A549 (cell line): ENCODE data around the gene NIPBL. TPM values are rescaled to one million over a fixed set of nuclear protein-coding genes. Genes with fewer than 3 reads are reported as not detected.
"Not testable (repeated sequence)": the region's sequence is repeated elsewhere in the genome, so short reads cannot be mapped to it uniquely, and the experiment has no call there.

Source experiments
- ATAC-seq, 2 experiments: fragments of 200-7000 bp in 1 of 2; fragments of >200 bp in 1 of 2; cut with Nextera tagmentation in 1 of 2; cut with Tn5 transposase in 1 of 2; 3 replicates each; pipeline versions ENCODE4 v1.8.0 to v1.9.1; 2018 to 2020; ENCODE audit warnings: mild to moderate bottlenecking in 1 of 2, moderate library complexity in 1 of 2
- CTCF ChIA-PET: fragments of 300-600 bp; sonication (Branson Sonifier 250); formaldehyde crosslinking; extraction: SDS; loops from one replicate; lab custom pipeline; 2021; ENCODE audit warnings: antibody characterized with exemption, inconsistent platforms; lab: Yijun Ruan, JAX
- POLR2A ChIA-PET: fragments of 350-600 bp; formaldehyde crosslinking; extraction: SDS; loops from one replicate; lab custom pipeline; 2021; ENCODE audit warnings: antibody characterized with exemption, inconsistent platforms; lab: Yijun Ruan, JAX
- DNase-seq, 2 experiments: peaks; one replicate each; pipeline versions ENCODE4 v3.0.0 to v3.0.0-alpha.2; 2011 to 2016; ENCODE audit warnings: low read depth in 1 of 2, low spot score in 1 of 2
- FAIRE-seq: peaks from 2 replicates; lab custom pipeline; 2011; peaks lifted over from hg19 to GRCh38; lab: Jason Lieb, UNC
- H3K27ac ChIP-seq, 2 experiments: fragments of >200 bp; sonication (Bioruptor Twin); formaldehyde crosslinking; 3 replicates each; pipeline ENCODE4 v1.5.1; 2016 to 2017
- H3K4me1 ChIP-seq: fragments of >200 bp; sonication (Bioruptor Twin); formaldehyde crosslinking; 3 replicates; pipeline ENCODE4 v1.6.1; 2016
- H3K4me2 ChIP-seq: fragments of >200 bp; sonication (Bioruptor Twin); formaldehyde crosslinking; 3 replicates; pipeline ENCODE4 v1.6.1; 2016
- H3K4me3 ChIP-seq: fragments of >200 bp; sonication (Bioruptor Twin); formaldehyde crosslinking; 3 replicates; pipeline ENCODE4 v1.5.1; 2016
- H3K9me3 ChIP-seq: fragments of >200 bp; sonication (Bioruptor Twin); formaldehyde crosslinking; 3 replicates; pipeline ENCODE4 v1.6.1; 2016
- BHLHE40 ChIP-seq: IDR thresholded peaks from 2 replicates; pipeline ENCODE4 v1.6.1; 2012; ENCODE audit warnings: low read depth, low read length, inconsistent platforms
- EHMT2 ChIP-seq: fragments of 200-600 bp; sonication (generic); IDR thresholded peaks from 2 replicates; pipeline ENCODE4 v1.6.1; 2016; ENCODE audit warnings: antibody characterized with exemption, low read depth, mild to moderate bottlenecking, moderate library complexity
- FOSL2 ChIP-seq, 2 experiments: fragments of 450-650 bp in 1 of 2; fragments of >200 bp in 1 of 2; sonication (Bioruptor Twin) in 1 of 2; formaldehyde crosslinking; IDR thresholded peaks; 2 replicates each; pipeline versions ENCODE4 v1.5.0 to v1.6.1; 2016 to 2020; ENCODE audit warnings: mild to moderate bottlenecking in 1 of 2, moderate library complexity in 1 of 2
- HDAC2 ChIP-seq: fragments of 200-600 bp; sonication (generic); IDR thresholded peaks from 2 replicates; pipeline ENCODE4 v1.6.1; 2016
- HOXB13 ChIP-seq: fragments of 250-450 bp; sonication (Bioruptor Pico); IDR thresholded peaks from 2 replicates; pipeline ENCODE4 v1.5.0; 2020; ENCODE audit warnings: low read depth, mild to moderate bottlenecking, moderate library complexity
- JUN ChIP-seq, 2 experiments: fragments of >200 bp; sonication (Bioruptor Twin); formaldehyde crosslinking; IDR thresholded peaks; 2 replicates in 1 of 2; 3 replicates in 1 of 2; pipeline ENCODE4 v1.6.1; 2016 to 2017
- MAFK ChIP-seq: fragments of 450-650 bp; IDR thresholded peaks from 2 replicates; pipeline ENCODE4 v1.6.1; 2014; ENCODE audit not compliant: partially characterized antibody
- NR3C1 ChIP-seq: fragments of >200 bp; sonication (Bioruptor Twin); formaldehyde crosslinking; IDR thresholded peaks from 3 replicates; pipeline ENCODE4 v1.6.1; 2017
- POLR2AphosphoS2 ChIP-seq: conservative IDR thresholded peaks from 2 replicates; pipeline ENCODE4 v1.6.1; 2012; ENCODE audit warnings: low read length, improper control_type of control experiment, inconsistent platforms
- RARB ChIP-seq: fragments of 250-450 bp; sonication (Bioruptor Pico); IDR thresholded peaks from 2 replicates; pipeline ENCODE4 v1.8.0; 2021; ENCODE audit warnings: mild to moderate bottlenecking, moderate library complexity
- TFCP2L1 ChIP-seq: fragments of 250-450 bp; sonication (Bioruptor Pico); IDR thresholded peaks from 2 replicates; pipeline ENCODE4 v1.5.0; 2021; ENCODE audit warnings: mild to moderate bottlenecking
- ZSCAN20 ChIP-seq: fragments of 250-450 bp; sonication (Bioruptor Pico); IDR thresholded peaks from 2 replicates; pipeline ENCODE4 v1.8.0; 2022; ENCODE audit warnings: mild to moderate bottlenecking, moderate library complexity
- WGBS: methylation state at CpG from one replicate; pipeline ENCODE4 v1.1.6; 2017; ENCODE audit errors: missing lambda C conversion rate; 5-methylcytosine and 5-hydroxymethylcytosine counted together
- polyA plus RNA-seq, 4 experiments: library from polyadenylated mRNA; depleted of rRNA in 3 of 4; stranded (reverse); fragments of >200 nt; fragmentation: RNase III in 1 of 4; extraction: RNeasy Plus Mini Kit Qiagen cat#74134 plus additional on column Dnase treatment in 1 of 4; gene quantifications; 2 replicates in 3 of 4; 3 replicates in 1 of 4; pipeline ENCODE4 v1.2.3, GENCODE V29; 2011 to 2017
- TF ChIP-seq, protein P1 (sequence below): fragments of >200 bp; sonication (Bioruptor Twin); formaldehyde crosslinking; IDR thresholded peaks from 3 replicates; pipeline ENCODE4 v1.6.1; 2016
- TF ChIP-seq, protein P2 (sequence below): fragments of 450-650 bp; IDR thresholded peaks from 2 replicates; pipeline ENCODE4 v1.6.1; 2014; ENCODE audit warnings: antibody characterized with exemption
- TF ChIP-seq, protein P3 (sequence below): fragments of >200 bp; sonication (Bioruptor Twin); formaldehyde crosslinking; IDR thresholded peaks from 3 replicates; pipeline ENCODE4 v1.5.1; 2016
- TF ChIP-seq, protein P4 (sequence below): IDR thresholded peaks from 2 replicates; pipeline ENCODE4 v1.6.1; 2012; ENCODE audit warnings: low read depth, borderline replicate concordance

The NIPBL gene
- polyA plus RNA-seq, 2 of the 4 experiments (the other 2 are of a cell fraction), result 12.4 to 33.4 TPM

DNA sequence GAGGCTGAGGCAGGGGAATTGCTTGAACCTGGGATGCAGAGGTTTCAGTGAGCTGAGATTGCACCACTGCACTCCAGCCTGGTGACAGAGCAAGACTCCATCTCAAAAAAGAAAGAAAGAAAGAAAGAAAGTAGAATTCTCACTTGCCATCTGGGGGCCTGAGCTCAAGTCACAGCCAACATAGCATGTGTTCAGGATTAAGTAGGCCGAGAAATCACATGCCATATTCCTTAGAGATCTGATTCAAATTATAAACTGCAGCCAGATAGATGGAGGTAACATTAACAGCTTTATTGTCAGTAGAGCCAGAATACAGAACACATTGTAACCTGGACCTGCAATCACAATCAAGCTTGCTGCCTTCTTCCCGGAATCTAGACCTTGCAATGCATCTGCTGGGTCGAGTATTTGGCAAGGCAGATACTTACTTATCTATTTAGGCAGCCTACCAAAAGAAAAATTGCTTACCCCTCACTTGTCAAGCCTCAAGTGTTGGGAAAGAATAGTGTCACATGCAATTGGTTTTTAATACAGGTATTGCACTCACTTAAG, 198.9 kb downstream of the NIPBL start:
- Histone ChIP-seq H3K27ac (no peak overlapping the region), H3K4me3 (no peak overlapping the region), H3K4me2 (no peak overlapping the region), H3K9me3 (no peaks in the 10 kb centered on the region), H3K4me1 (no peaks in the 10 kb centered on the region)
- WGBS, result 85% methylated on average over 3 of the region's 3 CpGs
- POLR2A ChIA-PET, result no interaction called here
- DNase-seq (no peak), ATAC-seq (no peak), FAIRE-seq (no peak)
- CTCF ChIA-PET, result interaction anchor here (1.4 kb wide), 1 partner anchor 245 kb away, joined by 4 read pairs; no protein-coding TSS in a partner anchor
- TF ChIP-seq TFCP2L1 (CRISPR knock-in tag) (no peak), MAFK (no peak), POLR2AphosphoS2 (no peak), EHMT2 (no peak), HDAC2 (no peak), BHLHE40 (no peak)
- TF ChIP-seq, protein P1, sequence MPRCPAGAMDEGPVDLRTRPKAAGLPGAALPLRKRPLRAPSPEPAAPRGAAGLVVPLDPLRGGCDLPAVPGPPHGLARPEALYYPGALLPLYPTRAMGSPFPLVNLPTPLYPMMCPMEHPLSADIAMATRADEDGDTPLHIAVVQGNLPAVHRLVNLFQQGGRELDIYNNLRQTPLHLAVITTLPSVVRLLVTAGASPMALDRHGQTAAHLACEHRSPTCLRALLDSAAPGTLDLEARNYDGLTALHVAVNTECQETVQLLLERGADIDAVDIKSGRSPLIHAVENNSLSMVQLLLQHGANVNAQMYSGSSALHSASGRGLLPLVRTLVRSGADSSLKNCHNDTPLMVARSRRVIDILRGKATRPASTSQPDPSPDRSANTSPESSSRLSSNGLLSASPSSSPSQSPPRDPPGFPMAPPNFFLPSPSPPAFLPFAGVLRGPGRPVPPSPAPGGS, result no peak

DNA sequence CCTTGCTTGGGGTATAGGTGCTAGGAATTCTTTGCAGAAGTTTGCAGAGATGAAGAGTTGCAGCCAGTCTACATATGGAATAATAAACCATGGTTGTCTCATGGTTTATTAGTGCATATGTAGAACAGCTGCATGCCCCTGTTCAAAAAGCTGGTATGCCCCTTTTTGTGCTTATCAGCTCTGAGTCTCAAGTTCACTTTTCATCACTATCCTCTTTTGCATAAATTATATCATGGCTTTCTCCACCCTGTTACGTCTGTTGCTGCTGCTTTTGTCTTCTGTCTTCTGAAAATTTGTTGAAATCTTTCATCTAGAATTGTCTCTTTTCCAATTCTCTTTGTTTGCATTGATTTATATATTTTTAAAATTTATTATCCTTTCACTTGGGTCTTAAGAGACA, 200.6 kb downstream of the NIPBL start:
- FAIRE-seq, result no peak
- ChIA-PET CTCF (no interaction called here), POLR2A (no interaction called here)
- Histone ChIP-seq H3K4me1 (no peaks in the 10 kb centered on the region), H3K9me3 (no peaks in the 10 kb centered on the region), H3K4me3 (no peak overlapping the region), H3K27ac (no peak overlapping the region), H3K4me2 (no peak overlapping the region)
- DNase-seq, result no peak
- no peak for TF ChIP-seq ZSCAN20 (CRISPR knock-in tag)
- TF ChIP-seq NR3C1, result no peak
- TF ChIP-seq, protein P2, sequence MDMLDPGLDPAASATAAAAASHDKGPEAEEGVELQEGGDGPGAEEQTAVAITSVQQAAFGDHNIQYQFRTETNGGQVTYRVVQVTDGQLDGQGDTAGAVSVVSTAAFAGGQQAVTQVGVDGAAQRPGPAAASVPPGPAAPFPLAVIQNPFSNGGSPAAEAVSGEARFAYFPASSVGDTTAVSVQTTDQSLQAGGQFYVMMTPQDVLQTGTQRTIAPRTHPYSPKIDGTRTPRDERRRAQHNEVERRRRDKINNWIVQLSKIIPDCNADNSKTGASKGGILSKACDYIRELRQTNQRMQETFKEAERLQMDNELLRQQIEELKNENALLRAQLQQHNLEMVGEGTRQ, result no peak
- TF ChIP-seq, protein P3, sequence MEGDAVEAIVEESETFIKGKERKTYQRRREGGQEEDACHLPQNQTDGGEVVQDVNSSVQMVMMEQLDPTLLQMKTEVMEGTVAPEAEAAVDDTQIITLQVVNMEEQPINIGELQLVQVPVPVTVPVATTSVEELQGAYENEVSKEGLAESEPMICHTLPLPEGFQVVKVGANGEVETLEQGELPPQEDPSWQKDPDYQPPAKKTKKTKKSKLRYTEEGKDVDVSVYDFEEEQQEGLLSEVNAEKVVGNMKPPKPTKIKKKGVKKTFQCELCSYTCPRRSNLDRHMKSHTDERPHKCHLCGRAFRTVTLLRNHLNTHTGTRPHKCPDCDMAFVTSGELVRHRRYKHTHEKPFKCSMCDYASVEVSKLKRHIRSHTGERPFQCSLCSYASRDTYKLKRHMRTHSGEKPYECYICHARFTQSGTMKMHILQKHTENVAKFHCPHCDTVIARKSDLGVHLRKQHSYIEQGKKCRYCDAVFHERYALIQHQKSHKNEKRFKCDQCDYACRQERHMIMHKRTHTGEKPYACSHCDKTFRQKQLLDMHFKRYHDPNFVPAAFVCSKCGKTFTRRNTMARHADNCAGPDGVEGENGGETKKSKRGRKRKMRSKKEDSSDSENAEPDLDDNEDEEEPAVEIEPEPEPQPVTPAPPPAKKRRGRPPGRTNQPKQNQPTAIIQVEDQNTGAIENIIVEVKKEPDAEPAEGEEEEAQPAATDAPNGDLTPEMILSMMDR, result no peak
- TF ChIP-seq BHLHE40, result no peak
- TF ChIP-seq JUN (IDR thresholded peaks at IDR 0.05), result no peak
- 86% methylated on average over 1 of the region's 1 CpG for WGBS
- no peak for ATAC-seq

DNA sequence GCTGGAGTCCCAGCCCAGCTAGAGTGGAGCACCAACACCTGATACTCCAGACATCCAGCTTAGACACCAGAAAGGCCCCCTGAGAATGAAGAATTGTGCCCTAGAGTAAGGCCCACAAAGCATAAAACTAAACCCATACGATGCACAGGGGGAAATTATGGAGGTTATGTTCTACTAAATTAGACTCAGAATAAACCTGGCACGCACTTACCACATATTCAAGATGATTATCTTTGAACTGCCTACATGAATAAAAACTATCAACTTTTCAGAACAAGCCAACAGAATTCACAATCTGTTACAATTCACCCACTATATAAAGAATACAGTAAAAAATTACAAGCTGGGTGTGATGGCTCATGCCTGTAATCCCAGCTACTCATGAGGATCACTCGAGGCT, 204.1 kb downstream of the NIPBL start:
- no peak for FAIRE-seq
- no peak for DNase-seq
- H3K27ac ChIP-seq, result no peak overlapping the region
- CTCF ChIA-PET, result interaction anchor here (0.5 to 1.0 kb wide), 2 partner anchors 9 to 351 kb away, joined by 3 read pairs; no protein-coding TSS in a partner anchor
- POLR2A ChIA-PET, result interaction anchor here (0.6 kb wide), 1 partner anchor 14 kb away, joined by 3 read pairs; no protein-coding TSS in a partner anchor
- H3K4me1 ChIP-seq, result no peaks in the 10 kb centered on the region
- TF ChIP-seq FOSL2 (IDR thresholded peaks at IDR 0.05) (no peak), FOSL2 (CRISPR knock-in tag; IDR thresholded peaks at IDR 0.05) (no peak), NR3C1 (no peak), RARB (no peak), HOXB13 (CRISPR knock-in tag) (no peak)
- TF ChIP-seq, protein P4, sequence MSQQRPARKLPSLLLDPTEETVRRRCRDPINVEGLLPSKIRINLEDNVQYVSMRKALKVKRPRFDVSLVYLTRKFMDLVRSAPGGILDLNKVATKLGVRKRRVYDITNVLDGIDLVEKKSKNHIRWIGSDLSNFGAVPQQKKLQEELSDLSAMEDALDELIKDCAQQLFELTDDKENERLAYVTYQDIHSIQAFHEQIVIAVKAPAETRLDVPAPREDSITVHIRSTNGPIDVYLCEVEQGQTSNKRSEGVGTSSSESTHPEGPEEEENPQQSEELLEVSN, result no peak
- TF ChIP-seq, all 56 proteins: peak for 0
- Histone ChIP-seq H3K9me3 (no peaks in the 10 kb centered on the region), H3K4me3 (no peak overlapping the region), H3K4me2 (no peak overlapping the region)
- 83% methylated on average over 3 of the region's 3 CpGs for WGBS
- ATAC-seq, result no peak

DNA sequence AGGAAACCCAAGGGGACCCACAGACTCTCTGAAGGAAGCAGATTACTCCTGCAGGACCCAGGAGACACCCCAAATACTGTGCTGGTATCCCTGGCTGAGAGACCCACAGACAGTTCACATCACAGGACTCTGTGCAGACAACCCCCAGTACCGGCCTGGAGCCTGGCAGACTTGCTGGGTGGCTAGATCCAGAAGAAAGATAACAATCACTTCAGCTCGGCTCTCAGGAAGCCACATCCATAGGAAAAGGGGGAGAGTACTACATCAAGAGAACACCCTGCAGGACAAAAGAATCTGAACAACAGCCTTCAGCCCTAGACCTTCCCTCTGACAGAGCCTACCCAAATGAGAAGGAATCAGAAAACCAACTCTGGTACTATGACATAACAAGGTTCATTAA, 206.4 kb downstream of the NIPBL start:
- H3K4me1 ChIP-seq, H3K27ac ChIP-seq, POLR2A ChIA-PET, H3K4me2 ChIP-seq, DNase-seq, FAIRE-seq, H3K9me3 ChIP-seq, ATAC-seq, H3K4me3 ChIP-seq: not testable (repeated sequence)
- WGBS, result 94% methylated on average over 2 of the region's 2 CpGs
- CTCF ChIA-PET, result interaction anchor here (0.6 to 1.5 kb wide), 3 partner anchors 11 to 28 kb away, joined by 3 read pairs; no protein-coding TSS in a partner anchor

DNA sequence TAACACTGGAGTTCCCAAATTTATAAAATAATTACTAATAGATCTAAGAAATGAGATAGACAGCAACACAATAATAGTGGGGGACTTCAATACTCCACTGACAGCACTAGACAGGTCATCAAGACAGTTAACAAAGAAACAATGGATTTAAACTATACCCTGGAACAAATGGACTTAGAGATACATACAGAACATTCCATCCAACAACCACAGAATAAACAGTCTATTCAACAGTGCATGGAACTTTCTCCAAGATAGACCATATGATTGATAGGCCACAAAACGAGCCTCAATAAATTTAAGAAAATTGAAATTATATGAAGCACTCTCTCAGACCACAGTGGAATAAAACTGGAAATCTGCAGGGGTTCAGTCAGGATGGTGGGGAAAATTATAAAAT, 209.5 kb downstream of the NIPBL start:
- H3K4me1 ChIP-seq, FAIRE-seq, POLR2A ChIA-PET, CTCF ChIA-PET, H3K27ac ChIP-seq, H3K9me3 ChIP-seq, ATAC-seq, H3K4me2 ChIP-seq, DNase-seq, H3K4me3 ChIP-seq: not testable (repeated sequence)
- WGBS, result 64% methylated on average over 1 of the region's 1 CpG
